Endothelial cell of hepatic sinusoid (primary cell): ENCODE data around the gene CDR2.

Source experiments
- in situ Hi-C: cut with HindIII; loops from 2 replicates; pipeline ENCODE4 v1.10.0; 2017; ENCODE audit warnings: low sequenced_read_pairs

CDR2 gene

DNA sequence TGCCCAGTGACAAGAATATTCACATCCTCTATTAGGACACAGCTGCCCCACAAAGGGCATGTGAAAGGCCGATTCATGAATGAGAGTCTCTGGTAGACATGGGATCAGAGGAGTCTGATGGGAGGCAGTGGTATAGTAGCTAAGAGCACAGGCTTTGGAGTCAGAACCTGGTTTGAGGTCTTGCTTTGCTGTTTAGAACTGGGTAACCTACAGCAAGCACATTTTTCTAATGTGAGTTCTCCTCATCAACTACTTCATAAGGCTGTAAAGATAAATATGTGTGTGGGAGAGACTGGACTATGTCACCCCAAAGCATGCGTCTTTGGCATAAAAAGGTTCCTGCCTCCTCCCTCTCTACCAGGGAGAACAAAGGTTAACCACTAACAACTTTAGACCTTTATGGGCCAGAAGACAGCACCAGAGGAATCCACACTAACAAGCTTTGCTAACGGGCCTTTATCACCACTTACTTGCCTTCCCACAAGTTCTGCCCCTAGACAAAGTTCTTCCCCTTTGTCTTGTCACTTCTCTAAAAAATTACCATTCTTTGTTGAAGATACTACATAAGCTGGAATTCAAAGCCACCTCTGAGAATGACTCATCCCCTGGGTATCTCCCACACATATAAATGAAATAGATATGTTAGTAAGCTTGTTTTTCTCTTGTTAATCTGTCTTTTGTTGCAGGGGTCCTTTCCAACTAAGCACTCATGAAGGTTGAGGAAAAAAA is 21.1 kb downstream of the CDR2 start:
- in situ Hi-C loops: loop anchor here (5.0 kb wide), 1 partner anchor 46 kb away; no protein-coding TSS in a partner anchor

DNA sequence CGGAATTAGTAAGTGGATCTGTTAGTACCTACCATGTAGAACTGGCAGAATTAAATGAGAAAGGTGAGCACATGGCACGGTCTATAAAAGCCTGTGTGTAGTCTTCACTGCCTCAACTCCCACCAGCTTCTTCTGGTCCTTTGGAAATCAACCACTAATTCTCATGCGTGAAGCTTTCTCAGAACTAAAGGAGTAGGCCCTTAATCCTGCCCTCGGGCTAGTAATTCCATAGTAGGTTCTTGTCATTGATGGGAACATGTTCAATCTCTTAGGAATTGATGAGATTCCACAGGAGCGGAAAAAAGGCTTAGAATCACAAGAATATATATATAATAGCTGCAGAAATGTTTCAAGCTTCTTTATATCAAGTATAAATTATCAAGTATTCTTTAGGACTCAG is 21.7 kb downstream of the CDR2 start:
- in situ Hi-C loops: loop anchor here (5.0 kb wide), 1 partner anchor 45 kb away; no protein-coding TSS in a partner anchor

DNA sequence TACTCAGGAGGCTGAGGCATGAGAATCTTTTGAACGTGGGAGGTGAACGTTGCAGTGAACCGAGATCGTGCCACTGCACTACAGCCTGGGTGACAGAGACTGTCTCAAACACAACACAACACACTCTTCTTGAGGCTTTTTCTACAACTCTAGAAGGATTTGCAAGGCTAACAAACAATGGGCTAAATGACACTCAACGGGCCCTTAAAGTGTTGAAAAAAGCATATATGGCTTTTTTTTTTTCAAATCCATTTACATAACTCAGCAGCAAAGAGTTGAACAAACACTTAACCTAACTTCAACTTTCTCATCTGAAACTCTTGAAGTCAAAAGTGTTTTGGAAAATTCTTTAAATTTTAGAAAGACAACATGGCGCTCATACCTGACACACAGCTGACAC is 22.3 kb downstream of the CDR2 start:
- in situ Hi-C loops: loop anchor here (5.0 kb wide), 1 partner anchor 45 kb away; no protein-coding TSS in a partner anchor

DNA sequence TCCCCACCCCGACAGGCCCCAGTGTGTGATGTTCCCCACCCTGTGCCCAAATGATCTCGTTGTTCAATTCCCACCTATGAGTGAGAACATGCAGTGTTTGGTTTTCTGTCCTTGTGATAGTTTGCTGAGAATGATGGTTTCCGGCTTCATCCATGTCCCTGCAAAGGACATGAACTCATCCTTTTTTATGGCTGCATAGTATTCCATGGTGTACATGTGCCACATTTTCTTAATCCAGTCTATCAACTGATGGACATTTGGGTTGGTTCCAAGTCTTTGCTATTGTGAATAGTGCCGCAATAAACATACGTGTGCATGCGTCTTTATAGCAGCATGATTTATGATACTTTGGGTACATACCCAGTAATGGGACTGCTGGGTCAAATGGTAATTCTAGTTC is 23.4 kb downstream of the CDR2 start:
- in situ Hi-C loops: loop anchor here (5.0 kb wide), 1 partner anchor 44 kb away; no protein-coding TSS in a partner anchor

DNA sequence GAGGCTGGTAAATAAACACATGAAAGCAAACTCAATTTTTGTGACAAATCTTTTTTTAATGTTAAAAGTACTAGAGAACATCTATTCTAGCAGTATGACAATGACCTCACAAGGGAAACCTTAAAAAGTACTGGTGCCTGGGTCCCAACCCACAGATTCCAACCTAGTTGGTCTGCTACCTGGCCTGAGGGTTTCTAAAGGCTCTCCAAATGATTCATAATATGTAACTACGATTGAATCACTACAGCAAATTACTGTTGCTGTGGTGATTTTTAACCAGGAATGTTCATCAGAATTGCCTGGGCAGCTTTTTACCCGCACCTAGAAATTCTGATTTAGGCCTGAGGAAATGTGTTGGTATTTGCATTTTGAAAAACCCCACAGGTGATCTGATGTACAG is 26.1 kb downstream of the CDR2 start:
- in situ Hi-C loops: loop anchor here (25.0 kb wide), 1 partner anchor 289 kb away; no protein-coding TSS in a partner anchor

DNA sequence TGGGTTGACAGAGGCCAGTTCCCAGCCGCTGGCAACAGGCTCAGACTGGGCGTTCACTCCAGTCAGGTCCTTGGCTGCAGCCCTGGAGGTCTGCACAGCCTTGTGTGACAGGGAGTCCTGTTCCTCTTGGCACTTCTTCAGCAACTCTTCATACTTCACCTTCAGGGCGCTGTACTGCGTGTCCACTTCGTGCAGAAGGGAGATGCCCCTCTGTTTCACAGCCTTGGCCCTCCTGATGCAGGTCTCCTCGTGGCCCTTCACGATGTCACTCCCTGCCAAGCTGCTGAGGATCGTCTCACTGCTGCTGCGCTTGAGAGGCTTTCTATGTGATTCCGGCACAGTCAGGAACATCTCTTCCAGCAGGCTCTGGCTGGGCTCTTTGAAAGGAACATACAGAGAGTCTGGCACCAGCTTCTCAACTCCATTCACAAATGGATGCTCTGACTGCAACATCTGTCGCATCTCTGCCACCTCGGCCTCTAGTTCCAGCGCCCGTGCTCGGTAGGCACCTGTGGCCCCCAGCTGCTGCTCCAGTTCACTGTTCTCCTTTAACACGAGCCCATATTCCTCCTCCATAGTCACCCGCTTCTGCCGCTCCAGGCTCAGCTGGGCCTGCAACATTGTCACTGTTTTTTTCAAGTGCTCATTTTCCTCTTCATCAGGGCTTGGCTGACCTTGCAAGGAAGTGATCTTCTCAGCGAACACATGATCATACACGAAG is 27.2 kb downstream of the CDR2 start:
- in situ Hi-C loops: loop anchor here (25.0 kb wide), 1 partner anchor 290 kb away; no protein-coding TSS in a partner anchor

DNA sequence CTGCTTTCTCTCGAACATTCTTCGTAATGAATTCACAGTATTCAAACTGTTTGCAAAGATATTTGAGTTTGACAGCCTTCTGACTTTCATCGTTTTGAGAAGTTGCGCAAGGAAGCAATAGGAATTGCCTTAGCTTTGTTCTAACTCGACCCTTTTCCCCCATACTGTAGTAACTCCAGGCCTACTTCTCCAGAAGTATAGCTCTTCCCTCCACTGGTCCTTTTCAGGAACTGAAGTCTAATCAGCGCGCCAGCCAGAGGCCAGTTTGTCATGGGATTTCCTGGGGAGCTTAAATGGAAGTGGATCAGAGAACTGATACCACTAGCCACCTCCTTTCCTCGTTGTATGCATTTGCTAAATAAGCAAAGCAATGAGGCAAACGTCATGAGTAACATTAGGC is 27.9 kb downstream of the CDR2 start:
- in situ Hi-C loops: loop anchor here (25.0 kb wide), 1 partner anchor 291 kb away; no protein-coding TSS in a partner anchor

DNA sequence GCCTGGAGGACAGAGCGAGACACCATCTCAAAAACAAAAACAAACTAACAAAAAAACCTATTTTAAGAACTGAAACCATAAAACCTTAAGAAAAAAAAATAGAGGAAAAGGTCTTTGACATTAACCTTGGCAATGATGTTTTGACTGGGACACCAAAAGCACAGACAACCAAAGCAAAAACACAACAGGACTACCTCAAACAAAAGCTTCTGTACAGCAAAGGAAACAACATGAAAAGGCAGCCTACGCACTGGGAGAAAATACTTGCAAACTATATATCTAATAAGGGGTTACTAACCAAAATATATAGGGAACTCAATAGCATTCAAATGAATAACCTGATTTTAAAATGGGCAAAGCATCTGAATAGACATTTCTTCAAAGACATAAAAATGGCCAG is 32.3 kb downstream of the CDR2 start:
- in situ Hi-C loops: loop anchor here (25.0 kb wide), 1 partner anchor 295 kb away; no protein-coding TSS in a partner anchor

DNA sequence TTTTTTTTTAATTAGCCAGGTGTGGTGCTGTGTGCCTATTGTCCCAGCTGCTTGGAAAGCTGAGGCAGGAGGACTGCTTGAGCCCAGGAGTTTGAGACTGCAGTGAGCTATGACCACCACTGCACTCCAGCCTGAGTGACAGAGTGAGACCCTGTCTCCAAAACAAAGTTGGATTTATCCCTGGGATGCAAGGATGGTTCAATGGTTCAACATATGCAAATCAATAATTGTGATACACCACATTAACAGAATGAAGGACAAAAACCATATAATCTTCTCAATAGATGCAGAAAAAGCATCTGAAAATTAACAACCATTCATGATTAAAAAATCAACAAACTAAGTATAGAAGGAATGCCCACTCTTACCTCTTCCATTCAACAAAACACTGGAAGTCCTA is 33.5 kb downstream of the CDR2 start:
- in situ Hi-C loops: loop anchor here (25.0 kb wide), 1 partner anchor 296 kb away; no protein-coding TSS in a partner anchor

DNA sequence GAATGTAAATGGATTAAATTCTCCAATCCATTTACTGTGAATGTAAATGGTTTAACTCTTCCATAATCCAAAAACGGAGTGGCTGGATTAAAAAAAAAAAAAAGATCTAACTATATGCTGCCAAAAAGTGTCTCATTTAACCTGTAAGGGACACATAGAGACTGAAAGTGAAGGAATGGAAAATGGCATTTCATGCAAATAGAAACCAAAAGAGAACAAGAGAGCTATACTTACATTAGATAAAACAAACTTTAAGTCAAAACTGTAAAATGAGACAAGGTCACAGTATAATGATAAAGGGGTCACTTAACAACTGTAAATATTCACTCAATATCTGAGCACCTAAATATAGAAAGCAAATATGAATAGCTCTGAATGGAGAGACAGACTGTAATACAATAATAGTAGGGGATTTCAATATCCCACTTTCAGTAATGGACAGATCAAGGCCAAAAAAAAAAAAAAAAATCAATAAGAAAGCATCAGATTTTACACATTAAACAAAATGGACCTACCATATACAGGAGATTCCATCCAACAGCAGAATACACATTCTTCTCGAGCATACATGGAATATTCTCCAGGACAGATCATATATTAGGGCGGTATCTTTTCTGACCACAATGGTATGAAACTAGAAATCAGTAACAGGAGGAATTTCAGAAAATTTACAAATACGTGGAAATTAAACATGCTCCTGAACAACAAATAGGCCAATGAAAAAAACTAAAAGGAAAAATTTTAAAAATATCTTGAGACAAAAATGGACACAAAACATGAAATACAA is 36.4 kb downstream of the CDR2 start:
- in situ Hi-C loops: loop anchor here (25.0 kb wide), 1 partner anchor 299 kb away; no protein-coding TSS in a partner anchor

DNA sequence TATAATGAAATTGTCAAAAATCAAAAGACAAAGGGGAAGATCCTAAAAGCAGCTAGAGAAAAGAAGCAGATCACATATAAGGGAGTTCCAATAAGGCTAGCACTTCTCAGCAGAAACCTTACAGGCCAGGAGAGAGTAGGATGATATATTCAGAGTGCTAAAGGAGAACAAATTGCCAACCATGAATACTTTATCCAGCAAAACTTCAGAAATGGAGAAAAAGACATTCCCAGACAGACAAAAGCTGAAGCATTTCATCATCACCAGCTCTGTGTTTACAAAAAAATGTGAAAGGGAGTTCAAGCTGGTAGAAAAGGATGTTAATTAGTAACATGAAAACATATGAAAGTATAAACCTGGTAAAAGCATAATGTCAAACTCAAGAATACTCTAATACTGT is 37.4 kb downstream of the CDR2 start:
- in situ Hi-C loops: loop anchor here (25.0 kb wide), 1 partner anchor 300 kb away; no protein-coding TSS in a partner anchor

DNA sequence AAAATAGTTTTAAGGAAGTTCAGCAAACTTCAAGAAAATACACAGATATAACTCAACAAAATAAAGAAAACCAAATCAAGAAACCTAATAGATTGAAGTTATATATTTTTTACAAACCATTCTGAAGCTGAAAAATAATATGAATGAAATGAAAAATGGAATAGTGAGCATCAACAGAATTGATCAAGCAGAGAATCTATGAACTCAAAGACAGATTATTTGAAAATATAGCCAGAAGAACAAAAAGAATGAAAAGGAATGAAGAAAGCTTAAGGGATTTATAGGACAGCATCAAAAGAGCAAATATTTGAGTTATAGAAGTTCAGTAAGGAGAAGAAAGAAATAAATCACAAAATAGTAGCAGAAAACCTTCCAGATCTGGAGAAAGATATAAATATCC is 37.8 kb downstream of the CDR2 start:
- in situ Hi-C loops: loop anchor here (25.0 kb wide), 1 partner anchor 301 kb away; no protein-coding TSS in a partner anchor

DNA sequence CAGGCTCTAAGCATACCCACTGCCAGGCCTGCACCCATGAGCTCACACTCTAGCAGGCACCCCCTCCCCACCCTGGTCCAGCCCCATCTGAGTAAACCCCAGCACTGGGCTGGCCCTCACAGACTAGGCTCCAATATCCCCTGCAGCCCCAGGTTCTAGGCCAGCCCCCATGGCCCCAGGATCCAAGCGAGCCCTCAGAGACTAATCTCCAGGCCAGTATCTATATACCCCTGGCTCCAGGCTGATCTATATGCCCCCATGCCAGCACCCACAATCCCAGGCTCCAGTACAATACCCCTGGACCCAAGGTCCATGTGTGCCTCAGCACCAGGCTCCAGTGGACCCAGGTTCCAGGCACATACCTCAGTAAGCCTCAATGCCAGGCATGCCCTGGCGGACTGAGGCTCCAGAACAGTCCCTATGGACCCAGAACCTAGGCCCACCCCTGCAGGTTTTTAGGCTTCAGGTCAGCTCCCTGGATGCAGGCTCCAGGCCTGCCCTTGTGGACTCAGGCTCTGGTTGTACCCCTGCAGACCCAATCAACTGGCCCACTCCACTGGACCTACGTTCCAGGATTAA is 38.7 kb downstream of the CDR2 start:
- in situ Hi-C loops: loop anchor here (25.0 kb wide), 1 partner anchor 302 kb away; no protein-coding TSS in a partner anchor

DNA sequence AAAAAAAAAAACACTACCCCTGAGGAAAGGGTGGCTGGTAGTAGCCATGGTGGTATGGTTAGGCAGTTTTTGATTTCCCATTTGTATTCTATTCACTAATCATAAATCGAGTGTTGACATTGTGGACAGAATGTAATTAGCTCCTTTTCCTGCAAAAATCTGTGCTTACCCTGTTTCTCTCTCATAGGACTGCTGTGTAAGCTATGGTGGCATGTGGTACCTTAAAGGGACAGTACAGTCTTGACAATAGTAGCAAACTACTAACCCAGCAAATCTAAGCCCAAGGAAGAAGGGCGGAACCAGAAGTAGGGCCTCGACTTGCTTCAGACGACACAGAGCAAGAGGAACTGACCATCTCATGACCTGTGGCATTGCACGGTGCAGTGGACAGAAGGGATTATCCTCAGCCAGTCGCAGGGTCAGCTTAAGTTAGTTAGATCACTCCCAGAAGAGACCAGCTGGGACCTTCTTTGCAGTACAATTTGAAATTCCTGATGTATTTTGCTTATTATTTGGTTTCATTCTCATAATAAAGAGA is 40.9 kb downstream of the CDR2 start:
- in situ Hi-C loops: loop anchor here (25.0 kb wide), 1 partner anchor 304 kb away; no protein-coding TSS in a partner anchor

DNA sequence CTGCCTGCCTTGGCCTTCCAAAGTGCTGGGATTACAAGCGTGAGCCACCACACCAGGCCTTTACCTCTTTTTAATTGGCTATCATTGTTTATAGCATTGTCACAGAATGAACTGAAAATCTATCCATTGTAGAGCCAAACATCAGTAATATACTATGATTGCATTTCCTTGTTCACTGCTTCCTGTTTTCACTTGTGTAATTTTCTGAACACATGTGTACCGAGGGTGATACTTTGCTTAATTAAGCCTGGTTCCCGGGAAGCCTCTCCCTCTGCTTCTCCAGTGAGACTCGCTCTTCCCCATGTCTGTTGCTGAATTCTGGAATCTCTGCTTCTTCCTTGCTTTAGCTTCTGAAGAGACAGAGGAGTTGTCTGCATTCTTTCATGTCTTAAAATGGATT is 44.1 kb downstream of the CDR2 start:
- in situ Hi-C loops: loop anchor here (25.0 kb wide), 1 partner anchor 307 kb away; no protein-coding TSS in a partner anchor

DNA sequence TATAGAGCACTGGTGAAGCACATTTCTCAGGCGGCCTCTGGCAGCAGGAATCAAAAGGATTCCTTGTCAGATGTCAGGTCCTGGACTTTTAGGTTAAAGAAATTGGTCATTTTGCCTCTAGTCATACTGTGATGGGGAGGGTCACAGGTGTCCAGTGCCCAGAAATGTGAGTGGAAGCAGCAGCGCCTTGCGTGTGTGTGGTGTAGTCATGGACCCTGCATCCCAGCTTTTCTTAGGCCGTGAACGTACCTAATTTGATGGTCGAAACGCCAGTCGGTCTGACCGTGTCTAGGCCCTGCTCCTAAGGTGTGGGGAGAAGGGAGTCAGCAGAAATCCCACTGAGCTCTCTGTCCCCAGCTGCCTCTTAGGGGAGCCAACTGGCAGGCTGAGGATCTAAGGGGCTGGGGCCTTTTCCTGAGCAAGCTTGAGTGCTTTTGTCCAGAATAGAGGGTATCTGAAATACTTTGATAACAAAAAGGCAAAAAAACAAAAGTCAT is 45.2 kb downstream of the CDR2 start:
- in situ Hi-C loops: loop anchor here (25.0 kb wide), 1 partner anchor 308 kb away; no protein-coding TSS in a partner anchor

DNA sequence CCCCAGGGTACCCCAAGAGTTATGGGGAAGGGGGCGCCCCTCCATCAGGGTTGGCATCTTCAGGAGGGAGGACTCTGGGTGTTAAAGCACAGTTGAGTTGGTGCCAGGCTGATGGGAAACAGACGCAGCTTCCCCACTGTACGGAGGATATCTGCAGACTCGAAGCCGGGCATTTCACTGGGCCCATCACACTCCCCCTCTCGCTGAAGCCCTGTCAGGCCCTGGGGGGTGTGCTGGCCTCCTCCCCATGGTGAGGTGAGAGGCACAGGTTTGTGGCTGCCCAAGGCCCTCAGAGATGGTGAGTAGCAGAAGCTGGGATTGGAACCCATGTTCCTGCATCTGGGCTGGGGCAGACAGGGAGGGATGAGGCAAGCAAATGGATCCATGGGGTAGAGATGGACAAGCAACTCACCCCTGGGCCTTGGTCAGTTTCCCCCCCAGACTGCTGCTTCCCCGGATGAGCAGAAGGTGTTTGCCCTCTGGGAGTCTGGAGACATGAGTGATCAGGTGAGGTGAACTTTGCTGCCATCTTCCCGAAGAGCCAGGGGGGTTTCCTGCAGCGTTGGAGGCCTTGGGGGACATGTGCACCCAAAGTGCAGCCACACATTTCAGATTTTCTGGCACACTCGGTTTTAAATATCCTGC is 46.2 kb downstream of the CDR2 start:
- in situ Hi-C loops: loop anchor here (25.0 kb wide), 1 partner anchor 309 kb away; no protein-coding TSS in a partner anchor

DNA sequence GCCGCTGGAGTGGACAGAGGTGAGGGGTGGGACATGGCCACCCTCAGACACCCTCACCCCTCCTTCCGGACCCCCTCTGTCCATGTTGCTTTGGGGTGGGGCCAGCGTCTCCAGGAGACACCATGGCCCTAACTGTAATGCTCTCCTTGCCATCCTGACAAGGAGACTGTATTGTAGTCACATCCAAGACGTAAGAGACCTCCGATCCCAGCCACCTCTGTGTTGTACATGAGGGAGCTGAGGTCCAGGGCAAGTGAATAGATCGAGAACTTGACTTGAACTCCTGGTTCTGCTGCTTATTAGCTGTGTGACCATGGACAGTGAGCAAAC is 47.0 kb downstream of the CDR2 start:
- in situ Hi-C loops: loop anchor here (25.0 kb wide), 1 partner anchor 310 kb away; no protein-coding TSS in a partner anchor
